Activated CD8-positive, alpha-beta memory T cell treated with anti-CD3 and anti-CD28 coated beads, Interleukin-2, amount 50 U/mL, for 4 hours (primary cell): Measurements from ENCODE around the gene LIPE.
A peak's percentile ranks its signal among the peaks of the same experiment; 100 is the strongest.

ENCODE experiments used
- DNase-seq: peaks from one replicate; pipeline ENCODE4 v3.0.0-alpha.2; 2020

The LIPE gene

GRCh38 chr19:42445948-42446347, 18.8 kb upstream of the LIPE start:
- DNase-seq = no peak

DNA sequence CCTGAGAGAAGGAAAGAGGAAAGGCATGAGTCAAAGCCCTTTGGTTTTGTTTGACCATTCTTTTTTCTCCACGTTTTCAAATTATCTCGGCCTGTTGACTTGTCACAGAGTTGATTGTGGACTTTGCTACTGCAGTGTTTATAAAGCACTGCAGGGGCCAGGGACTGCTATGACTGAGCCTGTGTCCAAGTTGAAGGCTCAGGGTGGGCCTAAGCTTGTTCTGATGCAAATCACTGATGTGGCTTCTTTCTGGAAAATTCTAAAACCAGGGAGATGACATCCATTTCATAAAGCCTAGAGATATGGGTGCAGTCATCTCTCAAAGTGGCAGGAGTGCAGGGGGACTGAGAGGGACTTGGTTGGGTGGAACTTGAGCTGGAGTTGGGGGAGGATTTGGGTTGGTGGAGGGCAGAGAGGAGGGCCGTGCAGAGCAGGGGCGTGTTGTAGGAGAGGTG, 16.8 kb upstream of the LIPE start:
- no peak for DNase-seq

DNA sequence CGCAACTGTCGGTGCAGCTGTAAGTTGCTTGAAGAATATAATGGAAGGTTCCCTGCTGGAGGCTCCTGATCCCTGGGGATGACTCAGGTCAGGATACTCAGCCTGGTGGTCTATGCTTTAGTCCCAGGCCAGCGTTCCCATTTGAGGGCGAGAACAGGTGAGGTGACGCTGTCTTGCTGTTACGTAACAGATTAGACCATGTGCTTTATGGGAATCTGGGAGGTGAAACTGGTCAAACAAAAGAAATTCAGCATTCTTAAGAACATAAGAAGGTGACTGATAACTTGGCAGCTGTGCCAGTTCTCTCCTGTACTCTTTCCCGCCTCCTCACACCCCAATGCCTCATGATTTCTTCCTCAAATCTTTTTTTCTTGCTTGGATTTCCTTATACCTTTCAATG, 15.6 kb upstream of the LIPE start, which contains the start of gene CXCL17:
Gene CXCL17, minus strand, starts transcription at position 114 of the 400 bp plus-strand sequence. CDS start 114 bp downstream, outside the sequence.
- DNase-seq = no peak

DNA sequence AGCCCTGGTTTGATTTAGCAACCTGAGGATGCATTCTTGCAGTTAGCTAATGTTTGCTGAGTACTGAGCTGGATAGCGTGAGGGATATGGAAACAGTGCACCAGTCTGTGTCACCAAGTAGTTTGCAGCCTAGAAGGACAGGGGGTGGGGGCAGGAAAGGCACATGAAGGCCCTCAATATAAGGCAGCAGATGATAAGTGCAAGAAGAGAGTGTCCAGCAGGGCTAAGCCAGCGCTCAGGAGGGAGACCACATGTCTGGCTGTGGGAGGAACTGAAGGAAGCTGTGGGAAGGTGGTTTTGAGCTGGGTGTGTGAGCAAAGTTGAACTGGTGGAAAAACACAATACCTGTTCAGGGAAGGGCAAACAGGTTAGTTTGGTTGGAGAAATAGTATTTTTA, 13.9 kb upstream of the LIPE start:
- no peak for DNase-seq

- peak; percentile 81 for DNase-seq
Measured at GRCh38 chr19:42440357-42441048, 13.3 kb upstream of the LIPE start.

DNA sequence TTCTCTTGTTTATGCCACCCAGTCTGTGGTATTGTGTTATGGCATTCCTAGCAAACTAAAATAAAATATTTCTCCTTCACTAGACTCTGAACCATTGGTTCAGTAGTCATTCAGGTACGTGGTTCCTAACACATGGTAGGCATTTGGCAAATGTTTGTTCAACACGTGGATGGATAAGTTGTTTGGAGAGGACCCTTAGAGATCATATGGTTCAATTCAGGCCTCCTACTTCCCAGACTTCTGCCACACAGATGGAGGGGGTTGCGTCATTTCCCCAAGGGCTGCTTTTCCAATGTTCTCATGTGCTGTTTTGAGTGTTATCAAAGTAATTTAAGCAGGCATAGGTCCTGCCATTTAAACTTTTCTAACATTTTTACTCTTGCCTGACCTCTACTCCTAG, 8.8 kb upstream of the LIPE start:
- no peak for DNase-seq

GRCh38 chr19:42435316-42435715, 8.1 kb upstream of the LIPE start:
- DNase-seq = no peak

- DNase-seq = peak; percentile 66
Measured at GRCh38 chr19:42433503-42434260, 6.5 kb upstream of the LIPE start.

GRCh38 chr19:42431486-42431885, 4.3 kb upstream of the LIPE start:
- no peak for DNase-seq

DNA sequence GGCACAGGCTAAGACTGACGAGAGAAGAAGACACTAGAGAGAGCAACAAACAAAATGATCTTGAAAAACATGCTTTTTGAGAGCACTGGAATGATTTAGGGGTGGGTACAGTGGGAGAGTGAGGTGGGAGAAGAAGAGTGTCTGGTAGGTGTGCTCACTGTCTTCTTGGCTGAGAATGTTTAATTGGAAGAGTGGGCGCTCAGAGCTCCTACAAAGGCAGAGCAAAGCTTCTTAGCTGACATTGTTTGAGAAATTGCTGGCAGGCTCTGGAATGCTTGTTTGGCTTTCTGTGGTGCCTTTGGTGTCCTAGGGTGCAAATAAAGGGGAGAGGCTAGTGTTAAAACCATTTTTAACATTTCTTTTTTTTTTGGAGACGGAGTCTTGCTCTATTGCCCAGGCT, 1.5 kb upstream of the LIPE start:
- DNase-seq = no peak

- no peak for DNase-seq
Measured at GRCh38 chr19:42426643-42427042, 545 bp downstream of the LIPE start.

GRCh38 chr19:42424712-42425131, 2.5 kb downstream of the LIPE start:
- no peak for DNase-seq

GRCh38 chr19:42424345-42424707, 2.9 kb downstream of the LIPE start:
- DNase-seq = no peak

- peak; percentile 94 for DNase-seq
Measured at GRCh38 chr19:42423462-42424344, 3.5 kb downstream of the LIPE start.

GRCh38 chr19:42422901-42423461, 4.2 kb downstream of the LIPE start:
- peak; percentile 47 for DNase-seq

- DNase-seq = no peak
Measured at GRCh38 chr19:42422092-42422900, 4.9 kb downstream of the LIPE start.

DNA sequence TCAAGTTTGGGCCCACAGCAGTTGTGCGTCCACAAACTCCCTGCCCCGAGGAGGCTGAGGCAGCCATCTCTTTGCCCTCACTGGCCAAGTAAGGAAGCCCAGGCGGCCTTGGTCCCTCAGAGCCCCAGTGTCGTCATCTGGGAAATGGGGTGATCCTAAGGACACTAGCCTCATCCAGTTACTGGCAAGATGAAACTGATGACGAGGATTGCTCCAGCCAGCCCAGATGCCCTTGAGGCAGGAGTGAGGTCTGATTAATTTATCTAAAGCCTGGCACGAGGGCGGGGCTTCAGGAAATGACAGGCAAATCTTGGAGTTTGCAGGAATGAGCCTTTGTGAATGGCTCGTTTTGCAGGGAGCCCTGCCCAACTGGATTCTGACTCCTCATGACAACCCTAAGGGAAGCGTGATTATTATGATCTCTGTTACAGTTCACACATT, 5.6 kb downstream of the LIPE start:
- DNase-seq = no peak

DNA sequence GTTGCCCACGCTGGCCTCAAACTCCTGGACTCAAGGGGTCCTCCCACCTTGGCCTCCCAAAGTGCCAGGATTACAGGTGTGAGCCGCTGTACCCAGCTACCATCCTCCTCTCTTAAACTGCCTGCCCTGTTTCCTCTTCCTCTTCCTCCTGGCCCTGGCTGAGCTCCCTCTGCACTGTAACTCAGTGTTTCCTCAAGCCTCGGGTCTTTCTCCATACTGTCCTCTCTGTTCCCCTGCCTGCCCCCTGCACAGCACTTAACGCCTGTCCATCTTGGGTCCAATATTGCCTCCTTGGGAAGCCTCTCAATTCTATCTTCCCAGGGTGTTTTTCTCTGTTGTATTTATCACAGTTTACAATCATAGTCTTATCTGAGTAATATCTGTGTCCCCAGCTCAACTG, 6.1 kb downstream of the LIPE start:
- no peak for DNase-seq

DNA sequence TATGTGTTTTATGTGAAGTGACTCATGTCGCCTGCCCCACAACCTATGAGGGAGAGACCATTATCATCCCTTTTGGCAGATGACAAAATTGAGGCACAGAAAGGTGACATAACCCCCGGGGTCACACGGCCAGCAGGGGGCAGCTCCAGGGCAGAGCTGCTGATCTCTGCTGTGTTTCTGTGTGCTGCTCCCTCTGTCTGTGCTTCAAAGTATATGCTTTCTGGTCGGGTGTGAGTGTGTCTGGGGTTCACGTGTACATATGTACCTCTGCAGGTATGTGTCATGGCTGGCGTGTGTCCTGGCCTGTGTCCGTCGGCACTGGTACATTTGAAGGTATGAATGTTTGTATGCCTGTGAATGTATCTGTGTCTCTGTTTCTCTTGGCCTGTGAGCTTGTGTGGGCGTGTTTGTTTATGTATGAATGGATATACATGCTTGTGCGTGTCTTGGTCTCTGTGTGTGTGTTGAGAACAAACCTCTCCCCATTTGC, 7.1 kb downstream of the LIPE start:
- DNase-seq = peak; percentile 78

DNA sequence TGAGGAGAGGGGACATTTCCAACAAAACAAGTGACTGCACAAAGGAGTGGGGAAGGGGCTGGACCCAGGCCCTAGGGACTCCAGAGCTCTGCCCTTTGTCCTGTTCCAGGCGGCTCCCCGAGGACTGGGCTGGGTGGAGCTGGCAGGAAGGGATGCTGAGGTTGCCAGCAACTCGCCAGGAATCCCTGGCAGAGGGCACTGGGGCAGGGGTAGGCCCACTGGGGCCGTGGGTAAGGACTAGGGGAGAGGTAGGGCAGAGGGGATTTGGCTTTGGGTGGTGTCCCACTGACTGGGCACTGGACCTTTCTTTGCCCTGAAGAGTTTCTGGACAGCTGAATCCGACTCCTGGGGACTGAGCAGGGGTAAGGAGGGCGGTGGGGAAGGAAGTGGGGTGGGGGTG, 7.9 kb downstream of the LIPE start:
- DNase-seq = no peak

DNA sequence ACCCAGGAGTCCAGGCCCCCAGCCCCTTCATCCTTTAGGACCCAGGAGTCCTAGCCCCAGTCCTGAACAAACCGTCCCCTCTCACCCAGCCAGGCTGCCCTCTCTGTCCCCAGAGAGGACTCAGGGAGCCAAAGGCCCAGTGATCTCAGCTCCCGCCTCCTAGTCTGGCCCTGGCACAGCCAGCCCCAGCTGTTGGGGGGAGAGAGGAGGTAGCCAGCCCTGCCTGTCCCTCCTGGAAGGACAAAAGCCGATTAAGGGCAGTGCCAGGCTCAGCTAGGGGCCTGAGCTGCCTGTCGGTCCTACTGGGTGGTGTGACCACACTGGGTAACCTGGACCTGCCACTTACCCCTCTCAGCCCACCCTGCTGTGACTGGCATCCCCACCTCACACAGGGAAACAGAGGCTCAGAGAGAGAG, 14.5 kb downstream of the LIPE start:
- DNase-seq = no peak

GRCh38 chr19:42412227-42412626, 15.0 kb downstream of the LIPE start:
- no peak for DNase-seq
